Liver (tissue), 3 donors: ENCODE measurements around the gene ASPA.

Source experiments
- ATF3 ChIP-seq: IDR thresholded peaks from 2 replicates; pipeline ENCODE4 v1.6.1; 2016; ENCODE audit warnings: antibody characterized with exemption
- CTCF ChIP-seq: fragments of 150-350 bp; IDR thresholded peaks from 2 replicates; pipeline ENCODE4 v1.5.1; 2017; ENCODE audit warnings: improper control_type of control experiment, low read depth, low read length; ENCODE audit not compliant: missing input control
- EGR1 ChIP-seq, 2 donors: IDR thresholded peaks; 2 replicates each; pipeline ENCODE4 v1.6.1; 2016 to 2018; ENCODE audit warnings: antibody characterized with exemption in 2 of 2, low read depth in 2 of 2
- FOXA1 ChIP-seq: IDR thresholded peaks from 2 replicates; pipeline ENCODE4 v1.6.1; 2016; ENCODE audit warnings: antibody characterized with exemption
- FOXA2 ChIP-seq: IDR thresholded peaks from 2 replicates; pipeline ENCODE4 v1.6.1; 2016; ENCODE audit warnings: antibody characterized with exemption
- GABPA ChIP-seq, 2 donors: IDR thresholded peaks in 1 of 2; conservative IDR thresholded peaks in 1 of 2; 2 replicates each; pipeline ENCODE4 v1.6.1; 2016; ENCODE audit warnings: antibody characterized with exemption in 2 of 2, mild to moderate bottlenecking in 1 of 2, moderate library complexity in 1 of 2
- HNF4G ChIP-seq: IDR thresholded peaks from 2 replicates; pipeline ENCODE4 v1.6.1; 2016; ENCODE audit warnings: antibody characterized with exemption
- JUND ChIP-seq, 2 donors: IDR thresholded peaks; 2 replicates each; pipeline ENCODE4 v1.6.1; 2016; ENCODE audit warnings: antibody characterized with exemption in 2 of 2
- MAX ChIP-seq: IDR thresholded peaks from 2 replicates; pipeline ENCODE4 v1.6.1; 2016; ENCODE audit warnings: antibody characterized with exemption
- RAD21 ChIP-seq, 2 donors: IDR thresholded peaks; 2 replicates each; pipeline ENCODE4 v1.6.1; 2016; ENCODE audit warnings: antibody characterized with exemption in 2 of 2, mild to moderate bottlenecking in 2 of 2
- REST ChIP-seq: IDR thresholded peaks from 2 replicates; pipeline ENCODE4 v1.6.1; 2016; ENCODE audit warnings: antibody characterized with exemption, mild to moderate bottlenecking
- SP1 ChIP-seq: IDR thresholded peaks from 2 replicates; pipeline ENCODE4 v1.6.1; 2018; ENCODE audit warnings: antibody characterized with exemption, mild to moderate bottlenecking
- TAF1 ChIP-seq: conservative IDR thresholded peaks from 2 replicates; pipeline ENCODE4 v1.6.1; 2016; ENCODE audit warnings: antibody characterized with exemption, mild to moderate bottlenecking
- YY1 ChIP-seq: IDR thresholded peaks from 2 replicates; pipeline ENCODE4 v1.6.1; 2016; ENCODE audit warnings: antibody characterized with exemption, mild to moderate bottlenecking
- donor health status: healthy.
- donor health status: healthy.

GRCh38 chr17:3532106-3532858, 56.5 kb downstream of the ASPA start:
- no peak for TF ChIP-seq ATF3
- TF ChIP-seq YY1, result no peak
- no peak for TF ChIP-seq CTCF
- no peak for TF ChIP-seq FOXA1
- no peak for TF ChIP-seq MAX
- TF ChIP-seq GABPA (IDR thresholded peaks at IDR 0.05 in 1 of 2, conservative IDR thresholded peaks at IDR 0.05 in 1 of 2), result no peak
- no peak for TF ChIP-seq TAF1
- no peak for TF ChIP-seq SP1
- no peak for TF ChIP-seq EGR1 (IDR thresholded peaks at IDR 0.05; ENCODE audit: low read depth in 2 of 2)
- no peak for TF ChIP-seq FOXA2
- no peak for TF ChIP-seq RAD21 (IDR thresholded peaks at IDR 0.05)
- no peak for TF ChIP-seq JUND (IDR thresholded peaks at IDR 0.05)
- no peak for TF ChIP-seq REST
- no peak for TF ChIP-seq HNF4G
